OCI-LY7 (cell line): ENCODE data around the gene MGAT1. TPM values are rescaled to one million over a fixed set of nuclear protein-coding genes. Genes with fewer than 3 reads are reported as not detected.

ENCODE experiments used
- BruUV-seq: library from RNA; stranded (reverse); fragments of 400-500 nt; replicated peaks from 2 replicates; lab custom pipeline; 2021; lab: Mats Ljungman, UMichigan
- CTCF ChIA-PET: fragments of 300-600 bp; sonication (Branson Sonifier 250); formaldehyde crosslinking; loops from one replicate; lab custom pipeline; 2022; ENCODE audit warnings: antibody characterized with exemption; ENCODE audit not compliant: unreplicated experiment; lab: Charles Lee
- POLR2A ChIA-PET: fragments of 300-600 bp; sonication (Branson Sonifier 250); formaldehyde crosslinking; loops from one replicate; lab custom pipeline; 2022; ENCODE audit warnings: antibody characterized with exemption; lab: Charles Lee
- DNase-seq: peaks from one replicate; pipeline ENCODE4 v3.0.0-alpha.2; 2015; ENCODE audit warnings: low spot score
- H2AFZ ChIP-seq: fragments of 200-600 bp; sonication (generic), shearing (Covaris generic); 2 replicates; pipeline ENCODE4 v1.6.1; 2014; ENCODE audit warnings: mild to moderate bottlenecking, antibody characterized with exemption, low read length, moderate library complexity
- H3K27ac ChIP-seq: fragments of 200-600 bp; sonication (generic); 2 replicates; pipeline ENCODE4 v1.5.1; 2014; ENCODE audit warnings: mixed run types, low read depth, mild to moderate bottlenecking, moderate library complexity, low read length, inconsistent platforms; ENCODE audit not compliant: poor library complexity, severe bottlenecking
- H3K36me3 ChIP-seq: fragments of 200-600 bp; sonication (generic); 2 replicates; pipeline ENCODE4 v1.6.1; 2014; ENCODE audit warnings: mild to moderate bottlenecking, antibody characterized with exemption, low read length, moderate library complexity, mixed read lengths; ENCODE audit not compliant: insufficient read depth
- H3K4me1 ChIP-seq: fragments of 200-600 bp; sonication (generic); 2 replicates; pipeline ENCODE4 v1.5.1; 2014; ENCODE audit warnings: mild to moderate bottlenecking, low read length; ENCODE audit not compliant: insufficient read depth, poor library complexity, severe bottlenecking
- H3K4me2 ChIP-seq: fragments of 200-600 bp; sonication (generic); 2 replicates; pipeline ENCODE4 v1.6.1; 2014; ENCODE audit warnings: mild to moderate bottlenecking, low read length
- H3K4me3 ChIP-seq: fragments of 200-600 bp; sonication (generic); 2 replicates; pipeline ENCODE4 v1.5.1; 2014; ENCODE audit warnings: mild to moderate bottlenecking, low read depth, low read length; ENCODE audit not compliant: poor library complexity, severe bottlenecking
- H3K79me2 ChIP-seq: fragments of 200-600 bp; sonication (generic); 2 replicates; pipeline ENCODE4 v1.6.1; 2016; ENCODE audit warnings: low read depth, mild to moderate bottlenecking, low read length, moderate library complexity, mixed read lengths; ENCODE audit not compliant: insufficient read depth
- H3K9me2 ChIP-seq: fragments of 200-600 bp; sonication (generic); 2 replicates; pipeline ENCODE4 v1.6.1; 2016; ENCODE audit warnings: mild to moderate bottlenecking, low read length, mixed read lengths; ENCODE audit not compliant: insufficient read depth
- H3K9me3 ChIP-seq: fragments of 200-600 bp; sonication (generic); 2 replicates; pipeline ENCODE4 v1.6.1; 2014; ENCODE audit warnings: mild to moderate bottlenecking, mixed run types, low read length, mixed read lengths
- H4K20me1 ChIP-seq: fragments of 200-600 bp; sonication (generic); 2 replicates; pipeline ENCODE4 v1.6.1; 2014; ENCODE audit warnings: mild to moderate bottlenecking, antibody characterized with exemption, low read length, moderate library complexity, mixed read lengths; ENCODE audit not compliant: insufficient read depth
- EZH2phosphoT487 ChIP-seq: fragments of 200-600 bp; sonication (generic); IDR thresholded peaks from 2 replicates; pipeline ENCODE4 v1.6.1; 2018; ENCODE audit warnings: low read depth, borderline replicate concordance, mild to moderate bottlenecking, mixed run types, antibody characterized with exemption, low read length, moderate library complexity, mixed read lengths
- intact Hi-C: fragments of 100-400 bp; cut with micrococcal nuclease; formaldehyde crosslinking; loops from one replicate; pipeline ENCODE4 v1.10.0; 2022; ENCODE audit not compliant: unreplicated experiment
- total RNA-seq, 2 experiments: library from RNA; depleted of rRNA in 1 of 2; stranded (reverse); fragments of >200 nt in 1 of 2; shearing (Covaris generic) in 1 of 2; gene quantifications; 2 replicates each; pipeline ENCODE4 v1.2.3, GENCODE V29; 2014 to 2022
- TF ChIP-seq, protein P1 (sequence below): fragments of 200-600 bp; sonication (generic); conservative IDR thresholded peaks from 2 replicates; pipeline ENCODE4 v1.5.1; 2014; ENCODE audit warnings: mild to moderate bottlenecking, antibody characterized with exemption, low read length, moderate library complexity, mixed read lengths

MGAT1 gene
- total RNA-seq, 2 experiments from 2014 or later: 75.4 to 103 TPM

DNA sequence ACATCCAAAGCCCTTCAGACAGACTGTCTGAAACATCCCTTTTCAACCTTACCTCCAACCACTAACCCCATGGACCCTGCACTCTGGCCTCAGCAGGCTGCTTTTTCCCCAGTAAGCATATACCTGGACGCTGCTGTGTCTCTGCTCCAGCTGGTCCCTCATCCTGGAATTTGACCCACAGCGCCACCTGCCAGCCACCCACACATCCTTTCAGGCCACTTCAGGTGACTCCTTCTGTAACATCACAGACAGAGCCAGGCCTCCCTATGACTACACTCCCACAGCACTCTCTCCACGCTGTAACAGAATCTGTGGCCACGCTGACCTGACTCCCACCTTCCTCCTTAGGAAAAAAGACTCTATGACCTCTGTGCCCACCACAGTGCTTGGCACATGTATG lies 3.4 kb downstream of the MGAT1 start:
- Histone ChIP-seq H3K9me3 (no peaks in the 10 kb centered on the region), H3K36me3 (peaks cover 71% of the 10 kb centered on the region), H3K27ac (no peak overlapping the region), H2AFZ (no peak overlapping the region), H3K79me2 (peaks cover 83% of the 10 kb centered on the region), H3K9me2 (no peaks in the 10 kb centered on the region), H3K4me2 (no peak overlapping the region), H3K4me3 (no peak overlapping the region), H4K20me1 (peaks cover 49% of the 10 kb centered on the region), H3K4me1 (peaks cover 50% of the 10 kb centered on the region)
- intact Hi-C loops: no loop called here
- BruUV-seq: no TSS peak
- POLR2A ChIA-PET: no interaction called here
- CTCF ChIA-PET: no interaction called here
- DNase-seq: no peak
- TF ChIP-seq, protein P1, sequence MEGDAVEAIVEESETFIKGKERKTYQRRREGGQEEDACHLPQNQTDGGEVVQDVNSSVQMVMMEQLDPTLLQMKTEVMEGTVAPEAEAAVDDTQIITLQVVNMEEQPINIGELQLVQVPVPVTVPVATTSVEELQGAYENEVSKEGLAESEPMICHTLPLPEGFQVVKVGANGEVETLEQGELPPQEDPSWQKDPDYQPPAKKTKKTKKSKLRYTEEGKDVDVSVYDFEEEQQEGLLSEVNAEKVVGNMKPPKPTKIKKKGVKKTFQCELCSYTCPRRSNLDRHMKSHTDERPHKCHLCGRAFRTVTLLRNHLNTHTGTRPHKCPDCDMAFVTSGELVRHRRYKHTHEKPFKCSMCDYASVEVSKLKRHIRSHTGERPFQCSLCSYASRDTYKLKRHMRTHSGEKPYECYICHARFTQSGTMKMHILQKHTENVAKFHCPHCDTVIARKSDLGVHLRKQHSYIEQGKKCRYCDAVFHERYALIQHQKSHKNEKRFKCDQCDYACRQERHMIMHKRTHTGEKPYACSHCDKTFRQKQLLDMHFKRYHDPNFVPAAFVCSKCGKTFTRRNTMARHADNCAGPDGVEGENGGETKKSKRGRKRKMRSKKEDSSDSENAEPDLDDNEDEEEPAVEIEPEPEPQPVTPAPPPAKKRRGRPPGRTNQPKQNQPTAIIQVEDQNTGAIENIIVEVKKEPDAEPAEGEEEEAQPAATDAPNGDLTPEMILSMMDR: peak; percentile 70
- TF ChIP-seq EZH2phosphoT487: no peak

- intact Hi-C loops: no loop called here
- ChIA-PET CTCF (no interaction called here), POLR2A (no interaction called here)
- Histone ChIP-seq H3K9me2 (no peaks in the 10 kb centered on the region), H3K4me2 (no peak overlapping the region), H3K4me3 (no peak overlapping the region), H3K36me3 (peaks cover 79% of the 10 kb centered on the region), H3K27ac (no peak overlapping the region), H4K20me1 (peaks cover 56% of the 10 kb centered on the region), H3K79me2 (peaks cover 90% of the 10 kb centered on the region), H3K4me1 (peaks cover 49% of the 10 kb centered on the region), H3K9me3 (no peaks in the 10 kb centered on the region), H2AFZ (no peak overlapping the region)
- BruUV-seq: no TSS peak
- TF ChIP-seq, protein P1: no peak
- TF ChIP-seq EZH2phosphoT487: no peak
- DNase-seq: no peak
These were observed 4.4 kb downstream of the MGAT1 start for GRCh38 chr5:180798193-180798592.

DNA sequence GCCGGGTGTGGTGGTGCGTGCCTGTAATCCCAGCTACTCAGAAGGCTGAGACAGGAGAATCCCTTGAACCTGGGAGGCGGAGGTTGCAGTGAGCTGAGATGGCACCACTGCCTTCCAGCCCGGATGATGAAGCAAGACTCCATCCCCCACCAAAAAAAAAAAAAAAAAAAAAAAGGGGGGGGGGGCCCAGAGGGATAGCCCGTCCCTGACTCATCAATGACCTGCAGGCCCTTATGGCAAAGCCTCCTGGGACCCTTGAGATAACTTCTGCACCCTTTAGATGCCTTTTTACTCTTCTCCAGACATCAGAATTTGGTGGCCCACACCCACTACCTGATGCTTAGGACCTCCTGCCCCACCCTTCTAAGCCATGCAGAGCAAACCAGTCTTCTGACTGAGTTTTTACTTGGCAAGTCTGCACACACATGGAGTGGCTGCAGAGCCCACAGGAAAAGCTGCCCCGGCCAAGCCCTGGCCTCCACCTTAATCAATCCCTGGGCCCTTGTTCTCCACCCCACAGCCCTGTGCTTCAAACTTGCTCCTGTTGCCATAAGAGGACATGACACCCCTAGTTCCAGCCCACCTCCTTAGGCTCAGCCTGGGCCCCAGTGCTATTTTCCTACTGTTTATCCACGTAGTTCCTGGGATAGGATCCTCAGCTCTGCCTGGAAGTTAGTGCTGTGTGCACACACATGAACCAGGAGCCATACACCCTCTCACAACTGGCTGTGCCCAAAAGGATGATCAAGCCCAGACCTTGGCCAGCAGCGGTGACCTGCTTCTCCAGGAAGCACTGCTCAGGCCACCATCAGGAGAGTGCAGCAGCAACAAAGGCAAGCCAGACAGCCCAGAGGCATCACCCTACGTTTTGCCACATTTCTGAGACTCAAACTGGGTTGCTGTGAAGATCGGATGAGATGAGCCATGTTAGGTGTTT lies 5.1 kb downstream of the MGAT1 start:
- no peak for DNase-seq
- intact Hi-C loops: no loop called here
- Histone ChIP-seq H4K20me1 (peaks cover 57% of the 10 kb centered on the region), H3K4me2 (no peak overlapping the region), H3K27ac (no peak overlapping the region), H3K36me3 (peaks cover 85% of the 10 kb centered on the region), H3K79me2 (peaks cover 93% of the 10 kb centered on the region), H2AFZ (no peak overlapping the region), H3K9me2 (no peaks in the 10 kb centered on the region), H3K4me1 (peaks cover 48% of the 10 kb centered on the region), H3K9me3 (no peaks in the 10 kb centered on the region), H3K4me3 (no peak overlapping the region)
- no peak for TF ChIP-seq EZH2phosphoT487
- TF ChIP-seq, protein P1: no peak
- no TSS peak for BruUV-seq
- CTCF ChIA-PET: no interaction called here
- POLR2A ChIA-PET: interaction anchor here (0.5 to 0.7 kb wide), 2 partner anchors 40 to 443 kb away, joined by 3 read pairs; no protein-coding TSS in a partner anchor
